AG09309 (cell line): ENCODE data around the gene ARHGAP30.
A peak's percentile ranks its signal among the peaks of the same experiment; 100 is the strongest.

Experiments used
- DNase-seq: peaks from one replicate; pipeline ENCODE4 v3.0.0-alpha.2; 2010; ENCODE audit warnings: low read depth
- H3K4me3 ChIP-seq: 2 replicates; pipeline ENCODE4 v1.5.1; 2011; ENCODE audit warnings: mild to moderate bottlenecking, low read depth, low read length, moderate library complexity; ENCODE audit not compliant: control insufficient read depth
- CTCF ChIP-seq: IDR thresholded peaks from 2 replicates; pipeline ENCODE4 v1.5.1; 2011; ENCODE audit warnings: mild to moderate bottlenecking, low read depth, low read length, inconsistent platforms; ENCODE audit not compliant: insufficient read depth, control insufficient read depth; ENCODE audit errors: missing control alignments

Gene ARHGAP30

GRCh38 chr1:160999376-160999775 is 70.3 kb downstream of the ARHGAP30 start:
- TF ChIP-seq CTCF: no peak
- DNase-seq: no peak
- no peak overlapping the region for H3K4me3 ChIP-seq

GRCh38 chr1:160997323-160998038 is 72.2 kb downstream of the ARHGAP30 start:
- TF ChIP-seq CTCF: peak; percentile 83
- no peak for DNase-seq

More at GRCh38 chr1:160997323-160998038, 72.2 kb downstream of the ARHGAP30 start:
- no peak overlapping the region for H3K4me3 ChIP-seq
